GM12875 (cell line): ENCODE measurements around the gene PPFIA4.

Experiments
- H3K4me3 ChIP-seq: one replicate; pipeline ENCODE4 v1.5.1; 2011; ENCODE audit warnings: low read depth, low read length, control low read depth
- CTCF ChIP-seq: IDR thresholded peaks from 2 replicates; pipeline ENCODE4 v1.5.1; 2011; ENCODE audit warnings: low read depth, mild to moderate bottlenecking, control low read depth, inconsistent platforms, low read length, moderate library complexity, borderline replicate concordance; ENCODE audit not compliant: insufficient read depth

PPFIA4 gene

GRCh38 chr1:203072911-203073310, 46.6 kb downstream of the PPFIA4 start:
- no peak for TF ChIP-seq CTCF
- no peak overlapping the region for H3K4me3 ChIP-seq

- no peak for TF ChIP-seq CTCF
These were observed 47.2 kb downstream of the PPFIA4 start for GRCh38 chr1:203073469-203073868.

GRCh38 chr1:203074610-203075009, 48.3 kb downstream of the PPFIA4 start:
- H3K4me3 ChIP-seq, result no peak overlapping the region
- TF ChIP-seq CTCF, result no peak

More at GRCh38 chr1:203073469-203073868, 47.2 kb downstream of the PPFIA4 start:
- H3K4me3 ChIP-seq, result no peak overlapping the region

- H3K4me3 ChIP-seq, result no peak overlapping the region
- TF ChIP-seq CTCF, result no peak
These were observed 49.1 kb downstream of the PPFIA4 start for GRCh38 chr1:203075236-203076030.

GRCh38 chr1:203076031-203076511, 49.8 kb downstream of the PPFIA4 start:
- H3K4me3 ChIP-seq, result no peak overlapping the region
- TF ChIP-seq CTCF, result no peak

GRCh38 chr1:203077367-203077766, 51.1 kb downstream of the PPFIA4 start:
- no peak overlapping the region for H3K4me3 ChIP-seq
- TF ChIP-seq CTCF, result no peak

- TF ChIP-seq CTCF, result no peak
- no peak overlapping the region for H3K4me3 ChIP-seq
These were observed 51.7 kb downstream of the PPFIA4 start for GRCh38 chr1:203077956-203078355.
